Esophagus muscularis mucosa (tissue), 4 donors: ENCODE measurements around the gene LCN15. TPM values are rescaled to one million over a fixed set of nuclear protein-coding genes. Genes with fewer than 3 reads are reported as not detected.
"Not testable (repeated sequence)": the region's sequence is repeated elsewhere in the genome, so short reads cannot be mapped to it uniquely, and the experiment has no call there.

Experiments
- DNase-seq: peaks from one replicate; pipeline ENCODE4 v3.0.0-alpha.2; 2017; ENCODE audit errors: extremely low spot score
- H3K27ac ChIP-seq, 4 donors: fragments of 200-600 bp; sonication (generic); replicated peaks in 1 of 4; 1 replicate in 3 of 4; 2 replicates in 1 of 4; pipeline ENCODE4 v1.5.1; 2016 to 2019; ENCODE audit warnings: mild to moderate bottlenecking in 1 of 4
- H3K27me3 ChIP-seq, 4 donors: fragments of 200-600 bp; sonication (generic); one replicate each; pipeline versions ENCODE4 v1.5.1 to v1.6.0; 2016 to 2019
- H3K36me3 ChIP-seq, 4 donors: fragments of 200-600 bp; sonication (generic); one replicate each; pipeline ENCODE4 v1.5.1; 2016 to 2019
- H3K4me1 ChIP-seq, 4 donors: fragments of 200-600 bp; sonication (generic); one replicate each; pipeline ENCODE4 v1.5.1; 2016 to 2019
- H3K4me3 ChIP-seq, 4 donors: fragments of 200-600 bp; sonication (generic); 1 replicate in 2 of 4; 2 replicates in 2 of 4; pipeline ENCODE4 v1.5.1; 2016 to 2019; ENCODE audit warnings: mild to moderate bottlenecking in 4 of 4, moderate library complexity in 1 of 4
- H3K9me3 ChIP-seq, 4 donors: fragments of 200-600 bp; sonication (generic); 1 replicate in 3 of 4; 2 replicates in 1 of 4; pipeline ENCODE4 v1.5.1; 2016 to 2019
- EP300 ChIP-seq: sonication (generic); formaldehyde crosslinking; IDR thresholded peaks from one replicate; pipeline ENCODE4 v1.6.1; 2017; ENCODE audit warnings: antibody characterized with exemption
- POLR2A ChIP-seq: fragments of 450-650 bp; IDR thresholded peaks from one replicate; pipeline ENCODE4 v1.6.1; 2017; ENCODE audit warnings: antibody characterized with exemption, moderate library complexity, mild to moderate bottlenecking, low read depth
- POLR2AphosphoS5 ChIP-seq, 2 donors: sonication (generic); formaldehyde crosslinking; IDR thresholded peaks; one replicate each; pipeline ENCODE4 v1.6.1; 2017; ENCODE audit warnings: antibody characterized with exemption in 2 of 2
- WGBS: methylation state at CpG from one replicate; pipeline ENCODE4 v1.1.5; 2018; 5-methylcytosine and 5-hydroxymethylcytosine counted together
- intact Hi-C: fragments of 100-400 bp; cut with DNase I; formaldehyde crosslinking; loops from one replicate; pipeline ENCODE4 v1.15.1; 2023
- small RNA-seq, 3 donors: library from RNA; depleted of rRNA; stranded (forward); fragments of <200 nt; gene quantifications; one replicate each; pipeline ENCODE3, GENCODE V24; 2016
- total RNA-seq, 4 donors: library from RNA; depleted of rRNA; stranded (reverse); fragments of >200 nt; gene quantifications; one replicate each; pipeline versions ENCODE4 v1.1.0 to v1.2.1, GENCODE V29; 2016
- TF ChIP-seq, protein P1 (sequence below), 3 experiments: fragments of 200-600 bp in 2 of 3; fragments of 450-650 bp in 1 of 3; sonication (generic) in 2 of 3; IDR thresholded peaks; one replicate each; pipeline ENCODE4 v1.5.1; 2017 to 2019; ENCODE audit warnings: antibody characterized with exemption in 3 of 3, mild to moderate bottlenecking in 2 of 3, moderate library complexity in 1 of 3

Gene LCN15
- total RNA-seq, 4 donors from 2014 or later, result not detected

DNA sequence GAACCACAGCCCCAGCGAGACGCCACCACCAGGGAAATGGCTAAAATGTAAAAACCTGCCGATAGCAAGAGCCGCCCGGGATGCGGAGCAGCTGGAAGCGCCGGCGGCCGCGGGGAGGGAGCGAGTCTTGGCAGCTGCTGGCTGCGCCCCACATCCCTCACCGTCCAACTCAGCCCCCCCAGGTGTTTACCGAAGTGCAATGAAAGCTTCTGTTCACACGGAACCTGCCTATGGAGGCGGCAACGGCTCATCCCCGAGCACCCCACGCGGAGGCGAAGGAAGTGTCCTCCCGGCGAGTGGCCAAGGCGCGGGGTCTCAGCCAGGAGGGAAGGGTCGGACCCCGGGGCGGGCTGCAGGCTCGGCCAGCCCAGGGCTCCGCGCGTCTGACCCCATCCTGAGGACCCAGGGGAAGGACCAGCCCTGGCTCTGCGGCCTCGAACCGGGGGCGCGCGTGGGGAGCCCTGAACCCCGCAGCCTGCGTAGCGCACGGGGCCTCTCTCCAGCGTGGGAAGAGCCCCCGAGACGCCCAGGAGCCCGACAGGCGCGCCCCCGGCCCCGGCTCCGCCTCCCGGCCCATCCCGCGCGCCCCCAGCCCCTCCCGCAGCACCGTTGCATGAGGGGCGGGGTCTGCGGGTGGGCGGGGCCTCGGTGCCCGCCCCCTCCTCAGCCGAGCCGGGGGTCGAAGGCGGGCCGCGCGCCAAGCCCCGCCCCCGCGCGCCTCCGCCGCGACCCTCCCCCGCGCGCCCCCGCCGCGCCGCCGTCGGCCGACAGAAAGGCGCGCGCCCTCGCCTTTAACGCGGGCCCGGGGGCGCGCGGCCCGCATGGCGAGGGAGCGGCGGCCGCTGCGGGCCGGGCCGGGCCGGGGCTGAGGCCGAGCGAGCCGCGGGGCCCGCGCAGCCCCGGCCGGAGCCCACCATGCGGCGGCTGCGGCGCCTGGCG, 52.3 kb downstream of the LCN15 start, which contains the start of gene DIPK1B:
DIPK1B (plus strand) TSS at position 822 of the 939 bp plus-strand sequence; CDS start at position 916, 94 bp downstream.
- Histone ChIP-seq H3K4me3 (peak within 1 kb of the TSS; percentile 56 to 68 (median 64)), H3K4me1 (peaks cover 37 to 40% (median 38%) of the 10 kb centered on the region in 4 donors), H3K9me3 (no peaks in the 10 kb centered on the region), H3K27me3 (peaks cover 0 to 30% (median 6%) of the 10 kb centered on the region in 4 donors), H3K27ac (peak within 1 kb of the TSS; percentile 66 to 77 (median 70)), H3K36me3 (no peaks in the 10 kb centered on the region)
- intact Hi-C loops, result no loop called here
- TF ChIP-seq POLR2A (no peak), POLR2AphosphoS5 (IDR thresholded peaks at IDR 0.05) (no peak), EP300 (no peak)
- TF ChIP-seq, protein P1, sequence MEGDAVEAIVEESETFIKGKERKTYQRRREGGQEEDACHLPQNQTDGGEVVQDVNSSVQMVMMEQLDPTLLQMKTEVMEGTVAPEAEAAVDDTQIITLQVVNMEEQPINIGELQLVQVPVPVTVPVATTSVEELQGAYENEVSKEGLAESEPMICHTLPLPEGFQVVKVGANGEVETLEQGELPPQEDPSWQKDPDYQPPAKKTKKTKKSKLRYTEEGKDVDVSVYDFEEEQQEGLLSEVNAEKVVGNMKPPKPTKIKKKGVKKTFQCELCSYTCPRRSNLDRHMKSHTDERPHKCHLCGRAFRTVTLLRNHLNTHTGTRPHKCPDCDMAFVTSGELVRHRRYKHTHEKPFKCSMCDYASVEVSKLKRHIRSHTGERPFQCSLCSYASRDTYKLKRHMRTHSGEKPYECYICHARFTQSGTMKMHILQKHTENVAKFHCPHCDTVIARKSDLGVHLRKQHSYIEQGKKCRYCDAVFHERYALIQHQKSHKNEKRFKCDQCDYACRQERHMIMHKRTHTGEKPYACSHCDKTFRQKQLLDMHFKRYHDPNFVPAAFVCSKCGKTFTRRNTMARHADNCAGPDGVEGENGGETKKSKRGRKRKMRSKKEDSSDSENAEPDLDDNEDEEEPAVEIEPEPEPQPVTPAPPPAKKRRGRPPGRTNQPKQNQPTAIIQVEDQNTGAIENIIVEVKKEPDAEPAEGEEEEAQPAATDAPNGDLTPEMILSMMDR (IDR thresholded peaks at IDR 0.05), result no peak
- WGBS, result 3% methylated on average over 8 of the region's 119 CpGs
- DNase-seq, result no peak

DNA sequence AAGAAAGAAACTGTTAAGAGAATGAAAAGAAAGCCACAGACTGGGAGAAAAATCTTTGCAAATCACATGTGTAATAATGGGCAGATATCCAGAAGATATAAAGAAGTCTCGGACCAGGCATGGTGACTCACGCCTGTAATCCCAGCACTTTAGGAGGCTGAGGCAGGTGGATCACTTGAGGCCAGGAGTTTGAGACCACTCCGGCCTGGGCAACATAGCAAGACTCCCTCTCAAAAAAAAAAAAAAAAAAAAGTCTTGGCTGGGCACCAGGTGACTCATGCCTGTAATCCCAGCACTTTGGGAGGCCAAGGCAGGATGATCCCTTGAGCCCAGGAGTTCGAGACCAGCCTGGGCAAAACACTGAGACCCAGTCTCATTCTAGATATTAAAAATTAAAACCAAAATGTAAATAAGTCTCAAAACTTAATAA, 53.1 kb downstream of the LCN15 start:
- WGBS, result 24% methylated on average over 4 of the region's 4 CpGs
- H3K9me3 ChIP-seq, H3K36me3 ChIP-seq, H3K27ac ChIP-seq, intact Hi-C loops, H3K4me3 ChIP-seq, DNase-seq: not testable (repeated sequence)
- H3K27me3 ChIP-seq, result peaks cover 0 to 30% (median 6%) of the 10 kb centered on the region in 4 donors
- peaks cover 37 to 40% (median 38%) of the 10 kb centered on the region in 4 donors for H3K4me1 ChIP-seq

DNA sequence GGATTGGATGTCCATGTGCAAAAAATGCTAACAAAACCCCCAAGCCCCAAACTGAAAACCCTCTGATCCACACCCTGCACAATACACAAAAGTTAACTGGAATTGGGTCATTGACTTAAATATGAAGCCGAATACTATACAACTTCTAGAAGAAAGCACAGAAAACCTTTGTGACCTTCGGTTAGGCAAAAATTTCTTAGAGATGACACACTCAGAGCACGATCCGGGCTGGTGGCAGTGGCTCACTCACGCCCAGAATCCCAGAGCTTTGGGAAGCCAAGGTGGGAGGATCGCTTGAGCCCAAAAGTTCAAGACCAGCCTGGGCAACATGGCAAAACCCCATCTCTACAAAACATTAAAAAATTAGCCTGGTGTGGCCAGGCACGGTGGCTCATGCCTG, 53.8 kb downstream of the LCN15 start:
- Histone ChIP-seq H3K4me1 (peaks cover 36 to 38% (median 37%) of the 10 kb centered on the region in 4 donors), H3K27ac (no peak overlapping the region), H3K27me3 (peaks cover 0 to 30% (median 6%) of the 10 kb centered on the region in 4 donors), H3K4me3 (no peak overlapping the region), H3K36me3 (no peaks in the 10 kb centered on the region), H3K9me3 (no peaks in the 10 kb centered on the region)
- no peak for DNase-seq
- TF ChIP-seq EP300, result no peak
- TF ChIP-seq, protein P1 (IDR thresholded peaks at IDR 0.05), result no peak
- TF ChIP-seq POLR2A, result no peak
- no peak for TF ChIP-seq POLR2AphosphoS5 (IDR thresholded peaks at IDR 0.05)
- intact Hi-C loops, result no loop called here
- WGBS, result 89% methylated on average over 7 of the region's 7 CpGs

Small RNA genes within 50 kb of the gene (small RNA-seq; reads per million reads assigned to genes)
- 0 reads per million in 3 donors for gene AL355987.2
- gene ATP6V1G1P3, result 0 reads per million in 3 donors
- gene MIR6722, result 0 reads per million in 3 donors

Other genes with a start within 250 kb of the LCN15 start
- 10 to 100 TPM; 48.6 to 90.6 (median 58.8) TPM for gene NOTCH1, start 218.5 kb downstream of the LCN15 start, total RNA-seq
- 100 to 1,000 TPM in 1 of 4 donors, 10 to 100 TPM in 3; 33.2 to 134 (median 78.7) TPM for gene EGFL7, start 101.6 kb downstream of the LCN15 start, total RNA-seq
- 10 to 100 TPM; 22.0 to 52.8 (median 39.3) TPM for gene AGPAT2, start 77.1 kb downstream of the LCN15 start, total RNA-seq
- 10 to 100 TPM in 3 of 4 donors, 1 to 10 TPM in 1; 6.6 to 27.8 (median 21.5) TPM for gene DIPK1B, start 51.9 kb downstream of the LCN15 start, total RNA-seq
- gene LCN10, start 21.6 kb downstream of the LCN15 start, total RNA-seq, result 10 to 100 TPM in 2 of 4 donors, 1 to 10 TPM in 2; 7.0 to 12.6 (median 9.8) TPM
- gene LCN6, start 16.0 kb downstream of the LCN15 start, total RNA-seq, result 10 to 100 TPM; 12.5 to 32.0 (median 23.9) TPM
- not detected for gene LCN8, start 6.3 kb downstream of the LCN15 start, total RNA-seq
- 10 to 100 TPM; 27.9 to 48.7 (median 31.5) TPM for gene TMEM141, start 26.8 kb upstream of the LCN15 start, total RNA-seq
- gene CCDC183, start 31.8 kb upstream of the LCN15 start, total RNA-seq, result 1 to 10 TPM in 2 of 4 donors, under 1 TPM in 2; 0.33 to 2.5 (median 1.4) TPM
- 100 to 1,000 TPM in 1 of 4 donors, 10 to 100 TPM in 3; 56.3 to 110 (median 83.0) TPM for gene RABL6, start 43.4 kb upstream of the LCN15 start, total RNA-seq
- 10 to 100 TPM in 3 of 4 donors, 1 to 10 TPM in 1; 3.3 to 14.0 (median 11.4) TPM for gene AJM1, start 78.0 kb upstream of the LCN15 start, total RNA-seq
- gene PHPT1, start 84.9 kb upstream of the LCN15 start, total RNA-seq, result 10 to 100 TPM; 43.4 to 84.1 (median 53.9) TPM
- 1 to 10 TPM; 1.7 to 4.7 (median 2.1) TPM for gene MAMDC4, start 87.8 kb upstream of the LCN15 start, total RNA-seq
- 100 to 1,000 TPM; 233 to 283 (median 247) TPM for gene EDF1, start 101.8 kb upstream of the LCN15 start, total RNA-seq
- gene TRAF2, start 122.0 kb upstream of the LCN15 start, total RNA-seq, result 10 to 100 TPM in 2 of 4 donors, 1 to 10 TPM in 2; 6.6 to 15.5 (median 12.4) TPM
- gene FBXW5, start 180.2 kb upstream of the LCN15 start, total RNA-seq, result 100 to 1,000 TPM; 238 to 303 (median 267) TPM
- not detected for gene C8G, start 180.7 kb upstream of the LCN15 start, total RNA-seq
- not detected for gene LCN12, start 187.8 kb upstream of the LCN15 start, total RNA-seq
- 10 to 100 TPM; 10.4 to 77.9 (median 51.6) TPM for gene PTGDS, start 213.0 kb upstream of the LCN15 start, total RNA-seq
- gene LCNL1, start 218.5 kb upstream of the LCN15 start, total RNA-seq, result under 1 TPM in 3 of 4 donors, not detected in 1; 0.11 to 0.42 (median 0.39) TPM
- gene PAXX, start 227.9 kb upstream of the LCN15 start, total RNA-seq, result 10 to 100 TPM; 28.8 to 39.9 (median 37.8) TPM
- gene CLIC3, start 232.1 kb upstream of the LCN15 start, total RNA-seq, result 1 to 10 TPM in 2 of 4 donors, not detected in 2; 1.4 to 2.5 TPM